NCI-H446 (cell line): ENCODE measurements around the gene TBCD.

Experiments
- DNase-seq, 2 experiments: peaks; one replicate each; lab custom pipeline; 2025; lab: John Stamatoyannopoulos, UW

The TBCD gene

GRCh38 chr17:82871776-82872561 is 120.1 kb downstream of the TBCD start:
- no peak for DNase-seq

GRCh38 chr17:82872591-82873520 is 121.0 kb downstream of the TBCD start:
- no peak for DNase-seq

GRCh38 chr17:82873521-82873920 is 121.7 kb downstream of the TBCD start:
- DNase-seq = no peak

- DNase-seq = no peak
Observed at GRCh38 chr17:82874011-82874835, 122.4 kb downstream of the TBCD start.

GRCh38 chr17:82875407-82875856 is 123.6 kb downstream of the TBCD start:
- no peak for DNase-seq

- no peak for DNase-seq
Observed at GRCh38 chr17:82876149-82876548, 124.3 kb downstream of the TBCD start.

- DNase-seq = peak; percentile 32 to 64
Observed at GRCh38 chr17:82876602-82877379, 124.9 kb downstream of the TBCD start.

- DNase-seq = no peak
Observed at GRCh38 chr17:82878527-82878926, 126.7 kb downstream of the TBCD start.

GRCh38 chr17:82879241-82879640 is 127.4 kb downstream of the TBCD start:
- DNase-seq = no peak

- no peak for DNase-seq
Observed at GRCh38 chr17:82880620-82881323, 128.9 kb downstream of the TBCD start.

GRCh38 chr17:82881324-82881823 is 129.5 kb downstream of the TBCD start:
- no peak for DNase-seq

GRCh38 chr17:82881900-82882714 is 130.2 kb downstream of the TBCD start:
- DNase-seq = no peak

- DNase-seq = no peak
Observed at GRCh38 chr17:82882715-82883418, 131.0 kb downstream of the TBCD start.

GRCh38 chr17:82883419-82884031 is 131.7 kb downstream of the TBCD start:
- no peak for DNase-seq

- DNase-seq = no peak
Observed at GRCh38 chr17:82884341-82884969, 132.6 kb downstream of the TBCD start.

GRCh38 chr17:82884970-82885353 is 133.1 kb downstream of the TBCD start:
- no peak for DNase-seq

- no peak for DNase-seq
Observed at GRCh38 chr17:82887255-82888164, 135.6 kb downstream of the TBCD start.
